Smooth muscle cell (in vitro differentiated cells): ENCODE results near the gene FNTB. TPM values are rescaled to one million over a fixed set of nuclear protein-coding genes. Genes with fewer than 3 reads are reported as not detected.

Source experiments
- DNase-seq: peaks from one replicate; lab custom pipeline; 2025; ENCODE audit not compliant: unreplicated experiment; lab: John Stamatoyannopoulos, UW
- H2AFZ ChIP-seq: fragments of 200-600 bp; sonication (generic); 2 replicates; pipeline ENCODE4 v1.6.0; 2016; ENCODE audit warnings: antibody characterized with exemption, low read depth, mild to moderate bottlenecking
- H3F3A ChIP-seq: fragments of 200-600 bp; sonication (generic); 2 replicates; pipeline ENCODE4 v1.6.0; 2017; ENCODE audit warnings: antibody characterized with exemption, low read depth
- H3K27ac ChIP-seq: fragments of 200-600 bp; sonication (generic); 2 replicates; pipeline ENCODE4 v1.5.1; 2016; ENCODE audit warnings: low read depth, mild to moderate bottlenecking
- H3K27me3 ChIP-seq: fragments of 200-600 bp; sonication (generic); 2 replicates; pipeline ENCODE4 v1.6.1; 2016; ENCODE audit warnings: low read depth, mild to moderate bottlenecking
- H3K36me3 ChIP-seq: fragments of 200-600 bp; sonication (generic); 2 replicates; pipeline ENCODE4 v1.5.1; 2016; ENCODE audit warnings: low read depth
- H3K4me1 ChIP-seq: fragments of 200-600 bp; sonication (generic); 2 replicates; pipeline ENCODE4 v1.5.1; 2016; ENCODE audit warnings: low read depth
- H3K4me2 ChIP-seq: fragments of 200-600 bp; sonication (generic); 2 replicates; pipeline ENCODE4 v1.6.0; 2016; ENCODE audit warnings: mild to moderate bottlenecking
- H3K4me3 ChIP-seq: fragments of 200-600 bp; sonication (generic); 2 replicates; pipeline ENCODE4 v1.5.1; 2016; ENCODE audit warnings: mild to moderate bottlenecking
- H3K79me2 ChIP-seq: fragments of 200-600 bp; sonication (generic); 2 replicates; pipeline ENCODE4 v1.6.0; 2016; ENCODE audit warnings: low read depth, mild to moderate bottlenecking
- H3K9ac ChIP-seq: fragments of 200-600 bp; sonication (generic); 2 replicates; pipeline ENCODE4 v1.6.0; 2016; ENCODE audit warnings: low read depth
- H3K9me3 ChIP-seq: fragments of 200-600 bp; sonication (generic); replicated peaks from 2 replicates; pipeline ENCODE4 v1.5.1; 2016; ENCODE audit warnings: low read depth
- H4K20me1 ChIP-seq: fragments of 200-600 bp; sonication (generic); 2 replicates; pipeline ENCODE4 v1.6.0; 2016; ENCODE audit warnings: low read depth
- CTCF ChIP-seq: fragments of 200-600 bp; sonication (generic); IDR thresholded peaks from 2 replicates; pipeline ENCODE4 v1.5.1; 2017; ENCODE audit warnings: borderline replicate concordance, mild to moderate bottlenecking, antibody characterized with exemption; ENCODE audit not compliant: insufficient read depth, poor library complexity, severe bottlenecking
- WGBS: methylation state at CpG from one replicate; pipeline ENCODE4 v1.1.7; 2016; ENCODE audit warnings: low lambda C conversion rate; 5-methylcytosine and 5-hydroxymethylcytosine counted together
- polyA plus RNA-seq: library from polyadenylated mRNA; unstranded; fragments of >200 nt; fragmentation: Nextera tagmentation; extraction: Ambion mirVana; gene quantifications from 2 replicates; pipeline ENCODE4 v1.2.1, GENCODE V29; 2016
- total RNA-seq: library from RNA; depleted of rRNA; stranded (reverse); fragments of >200 nt; gene quantifications from 2 replicates; pipeline ENCODE4 v1.2.3, GENCODE V29; 2014

Gene FNTB
- total and polyA plus RNA-seq, 2 experiments from 2014 or later = 9.3 to 16.3 TPM

DNA sequence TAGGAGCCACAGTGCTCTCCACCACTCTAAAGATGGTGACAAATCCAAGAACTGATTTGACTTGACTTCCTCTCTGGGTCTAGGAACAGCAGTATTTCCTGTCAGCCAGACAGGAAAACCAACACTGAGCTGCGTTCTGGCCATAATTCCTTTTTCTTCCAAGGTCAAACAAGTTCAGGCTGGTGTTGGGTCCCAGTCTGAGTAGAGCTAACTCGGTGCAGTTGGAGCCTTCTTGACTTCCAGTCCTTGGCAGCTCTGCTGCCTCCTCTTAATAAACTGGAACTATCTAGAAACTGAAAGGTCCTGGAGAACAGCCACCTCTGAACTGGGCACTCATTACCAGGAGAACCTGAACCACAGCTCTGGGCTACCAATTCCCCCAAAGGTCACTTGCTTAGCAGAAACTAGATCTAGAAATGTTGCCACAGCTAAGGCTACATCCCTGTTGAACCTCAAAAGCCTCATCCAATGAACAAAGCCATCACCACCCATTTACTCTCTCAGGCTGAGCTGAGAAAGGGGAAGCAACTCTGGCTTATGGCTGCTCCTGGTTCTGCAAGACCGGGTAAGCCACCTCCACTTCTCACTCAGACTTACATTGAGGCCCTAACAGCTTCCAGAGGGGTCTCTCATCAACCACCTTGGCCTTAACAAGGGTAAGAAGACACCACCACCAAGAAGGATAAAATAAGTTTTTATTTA, 87.9 kb downstream of the FNTB start:
- Histone ChIP-seq H3K79me2 (no peaks in the 10 kb centered on the region), H3K4me2 (no peak overlapping the region), H3K9me3 (no peaks in the 10 kb centered on the region), H4K20me1 (peaks cover 41% of the 10 kb centered on the region), H2AFZ (no peak overlapping the region), H3K36me3 (no peaks in the 10 kb centered on the region), H3K4me1 (no peaks in the 10 kb centered on the region), H3K4me3 (no peak overlapping the region), H3K9ac (no peak overlapping the region), H3K27ac (no peak overlapping the region), H3K27me3 (no peaks in the 10 kb centered on the region), H3F3A (no peaks in the 10 kb centered on the region)
- TF ChIP-seq CTCF = no peak
- 68% methylated on average over 3 of the region's 3 CpGs for WGBS
- DNase-seq = no peak

GRCh38 chr14:65075628-65076325, 89.1 kb downstream of the FNTB start:
- Histone ChIP-seq H3K79me2 (no peaks in the 10 kb centered on the region), H3K4me1 (no peaks in the 10 kb centered on the region), H3K4me3 (no peak overlapping the region), H3K27ac (no peak overlapping the region), H3K36me3 (no peaks in the 10 kb centered on the region), H3K9me3 (no peaks in the 10 kb centered on the region), H2AFZ (no peak overlapping the region), H3F3A (no peaks in the 10 kb centered on the region), H3K4me2 (no peak overlapping the region), H3K9ac (no peak overlapping the region), H3K27me3 (no peaks in the 10 kb centered on the region), H4K20me1 (peaks cover 52% of the 10 kb centered on the region)
- WGBS = 93% methylated on average over 17 of the region's 17 CpGs
- TF ChIP-seq CTCF = no peak
- DNase-seq = no peak

DNA sequence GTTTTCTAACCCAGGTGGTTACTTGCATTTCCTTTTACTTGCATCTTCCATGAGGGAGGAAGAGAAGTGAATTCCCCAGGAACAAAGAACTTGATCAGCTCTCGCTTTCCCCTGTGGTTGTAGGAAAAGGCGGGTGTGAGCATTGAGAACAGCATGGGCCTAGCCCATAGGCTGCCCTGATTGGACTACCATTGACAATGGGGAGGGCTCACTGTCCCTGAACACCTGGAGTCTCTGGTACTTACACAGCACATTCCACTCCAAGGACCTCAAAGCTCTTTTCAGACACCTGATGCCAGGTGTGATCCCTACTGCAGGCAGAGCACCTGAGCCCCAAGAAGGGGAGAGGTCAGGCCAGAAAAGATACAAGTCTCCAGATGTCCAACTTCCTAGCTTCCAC, 90.6 kb downstream of the FNTB start:
- no peak overlapping the region for H3K27ac ChIP-seq
- WGBS = 100% methylated on average over 2 of the region's 2 CpGs
- H3K4me2 ChIP-seq = no peak overlapping the region
- H3K4me3 ChIP-seq = no peak overlapping the region
- peaks cover 60% of the 10 kb centered on the region for H4K20me1 ChIP-seq
- H3K36me3 ChIP-seq = no peaks in the 10 kb centered on the region
- no peak for DNase-seq
- H3K27me3 ChIP-seq = no peaks in the 10 kb centered on the region
- H3K4me1 ChIP-seq = no peaks in the 10 kb centered on the region
- no peak overlapping the region for H3K9ac ChIP-seq
- no peak for TF ChIP-seq CTCF
- H3K9me3 ChIP-seq = no peaks in the 10 kb centered on the region
- H3K79me2 ChIP-seq = no peaks in the 10 kb centered on the region
- H2AFZ ChIP-seq = no peak overlapping the region
- H3F3A ChIP-seq = no peaks in the 10 kb centered on the region
